ENCODE measurements around the gene GYS1.

The GYS1 gene

DNA sequence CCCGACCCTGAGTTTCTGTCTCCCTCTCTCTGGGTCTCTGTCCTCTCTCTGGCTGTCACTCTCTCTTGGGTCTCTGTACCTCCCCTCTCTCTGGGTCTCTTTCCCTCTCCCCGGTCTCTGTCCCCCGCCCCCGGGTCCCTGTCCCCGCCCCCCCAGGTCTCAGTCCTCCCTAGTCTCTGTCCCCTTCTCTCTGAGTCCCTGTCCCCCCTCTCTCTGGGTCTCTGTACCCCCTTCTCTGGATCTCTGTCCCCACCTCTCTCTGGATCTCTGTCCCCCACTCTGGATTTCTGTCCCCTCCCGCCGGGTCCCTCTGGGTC lies 30.3 kb downstream of the GYS1 start:
- no peak for DNase-seq

DNA sequence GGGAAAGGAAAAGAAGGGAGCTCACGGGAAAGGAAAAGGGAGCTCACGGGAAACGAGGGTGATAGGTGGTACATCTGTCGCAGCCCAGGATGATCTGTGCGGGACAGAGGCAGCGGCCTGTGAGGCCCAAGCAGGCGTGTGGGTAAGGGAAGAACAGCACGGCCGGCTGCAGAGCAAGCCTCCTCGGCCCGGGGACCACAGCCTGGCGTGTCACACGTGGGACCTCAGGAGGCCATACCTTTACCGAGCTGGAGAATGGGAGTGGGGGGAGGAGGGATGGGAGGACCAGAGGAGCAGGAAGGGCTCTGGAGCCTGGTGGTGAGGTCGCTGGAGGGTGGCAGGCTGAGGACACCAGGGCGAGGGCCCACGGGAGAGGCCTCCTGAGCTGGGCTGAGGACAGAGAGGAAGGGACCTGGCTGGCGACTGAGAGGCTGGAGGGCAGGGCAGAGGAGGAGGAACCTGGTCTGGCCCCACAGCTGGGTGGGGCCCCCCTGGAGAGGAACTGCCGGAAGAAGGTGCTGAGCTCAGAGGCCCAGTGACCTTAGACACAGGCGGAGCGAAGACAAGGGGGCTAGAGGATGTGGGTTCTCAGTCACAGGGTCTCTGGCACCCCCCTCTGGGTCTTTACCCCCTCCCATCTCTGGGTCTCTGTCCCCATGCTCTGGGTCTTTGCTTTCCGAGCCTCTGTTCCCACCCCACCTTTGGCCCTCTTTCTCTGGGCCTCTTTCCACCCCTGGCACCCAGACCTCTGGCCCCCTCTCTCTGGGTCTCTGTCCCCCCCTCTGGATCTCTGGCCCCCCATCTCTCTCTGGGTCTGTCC lies 30.9 kb downstream of the GYS1 start:
- peak; percentile 39 for DNase-seq

DNA sequence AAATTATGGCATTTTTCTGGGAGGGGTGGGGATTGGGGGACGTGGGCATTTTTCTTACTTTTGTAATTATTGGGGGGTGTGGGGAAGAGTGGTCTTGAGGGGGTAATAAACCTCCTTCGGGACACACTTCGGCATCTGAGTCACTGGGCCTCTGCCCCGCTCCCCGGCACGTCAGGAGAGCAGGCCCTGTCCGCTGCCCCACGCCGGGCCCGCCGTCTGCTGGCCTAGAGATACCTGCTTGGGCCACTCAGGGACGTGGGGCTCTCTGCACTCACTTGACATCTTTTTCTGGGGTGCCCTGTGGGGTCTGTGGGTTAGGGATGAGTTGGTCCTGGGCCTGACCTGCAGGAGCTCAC lies 31.5 kb downstream of the GYS1 start:
- no peak for DNase-seq

DNA sequence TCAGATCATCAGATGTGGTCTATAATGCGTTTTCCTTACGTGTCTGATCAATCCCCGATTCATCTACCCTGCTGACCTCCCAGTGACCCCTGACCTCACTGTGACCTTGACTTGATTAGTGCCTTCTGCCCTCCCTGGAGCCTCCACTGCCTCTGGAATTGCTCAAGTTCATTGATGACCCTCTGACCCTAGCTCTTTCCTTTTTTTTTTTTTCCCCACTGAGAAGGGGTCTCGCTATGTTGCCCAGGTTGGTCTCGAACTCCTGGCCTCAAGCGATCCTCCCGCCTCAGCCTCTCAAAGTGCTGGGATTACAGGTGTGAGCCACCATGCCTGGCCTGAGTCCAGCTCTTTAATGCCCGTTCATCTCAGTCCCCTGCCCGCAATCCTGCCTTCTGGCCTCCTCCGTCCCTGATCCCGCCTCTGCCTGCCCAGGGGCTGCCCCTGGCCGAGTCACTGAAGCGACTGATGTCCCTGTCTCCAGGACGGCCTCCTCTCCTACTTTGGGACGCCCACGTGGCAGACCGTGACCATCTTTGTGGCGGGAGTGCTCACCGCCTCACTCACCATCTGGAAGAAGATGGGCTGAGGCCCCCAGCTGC lies 32.0 kb downstream of the GYS1 start:
- no peak for DNase-seq

DNA sequence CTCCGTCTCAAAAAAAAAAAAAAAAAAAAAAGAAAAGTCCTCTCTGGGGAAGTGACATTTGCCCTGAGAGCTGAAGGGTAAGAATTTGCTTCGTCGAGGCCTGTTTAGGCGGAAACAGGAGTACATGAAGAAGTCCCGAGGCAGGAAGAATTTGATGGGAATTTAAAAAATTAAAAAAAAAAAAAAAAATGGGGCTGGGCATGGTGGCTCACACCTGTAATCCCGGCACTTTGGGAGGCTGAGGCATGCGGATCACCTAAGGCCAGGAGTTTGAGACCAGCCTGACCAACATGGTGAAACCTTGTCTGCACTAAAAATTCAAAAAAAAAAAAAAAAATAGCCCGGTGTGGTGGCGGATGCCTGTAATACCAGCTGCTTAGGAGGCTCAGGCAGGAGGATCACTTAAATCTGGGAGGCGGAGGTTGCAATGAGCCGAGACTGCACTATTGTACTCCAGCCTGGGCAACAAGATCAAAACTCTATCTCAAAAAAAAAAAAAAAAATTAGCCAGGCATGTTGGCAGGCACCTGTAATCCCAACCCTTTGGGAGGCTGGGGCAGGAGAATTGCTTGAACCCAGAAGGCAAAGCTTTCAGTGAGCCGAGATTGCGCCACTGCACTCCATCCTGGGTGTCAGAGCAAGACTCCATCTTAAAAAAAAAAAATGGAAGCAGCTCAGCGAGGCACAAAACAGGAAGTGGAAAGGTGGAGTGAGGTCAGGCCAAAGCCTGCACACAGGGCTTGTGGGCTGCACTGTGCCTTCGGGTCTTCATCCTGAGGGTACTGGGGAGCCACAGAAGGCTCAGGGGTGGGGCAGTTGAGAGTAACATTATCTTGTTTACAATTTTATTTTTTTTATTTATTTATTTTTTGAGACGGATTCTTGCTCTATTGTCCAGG lies 33.5 kb downstream of the GYS1 start:
- no peak for DNase-seq

DNA sequence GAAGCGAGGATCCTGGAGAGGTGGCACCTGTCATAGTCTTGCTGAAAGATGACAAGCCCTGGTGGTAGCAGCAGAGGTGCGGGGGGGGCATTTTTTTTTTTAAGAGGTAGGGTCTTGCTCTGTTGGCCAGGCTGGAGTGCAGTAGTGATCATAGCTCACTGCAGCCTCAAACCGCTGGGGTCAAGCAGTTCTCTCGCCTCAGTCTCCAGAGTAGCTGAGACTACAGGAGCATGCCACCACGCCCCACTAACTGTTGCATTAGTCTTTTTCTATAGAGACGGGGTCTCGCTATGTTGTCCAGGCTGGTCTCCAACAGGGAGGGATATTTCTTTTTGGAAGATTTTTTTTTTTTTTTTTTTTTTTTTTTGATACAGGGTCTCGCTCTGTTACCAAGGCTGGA lies 35.1 kb downstream of the GYS1 start:
- no peak for DNase-seq

DNA sequence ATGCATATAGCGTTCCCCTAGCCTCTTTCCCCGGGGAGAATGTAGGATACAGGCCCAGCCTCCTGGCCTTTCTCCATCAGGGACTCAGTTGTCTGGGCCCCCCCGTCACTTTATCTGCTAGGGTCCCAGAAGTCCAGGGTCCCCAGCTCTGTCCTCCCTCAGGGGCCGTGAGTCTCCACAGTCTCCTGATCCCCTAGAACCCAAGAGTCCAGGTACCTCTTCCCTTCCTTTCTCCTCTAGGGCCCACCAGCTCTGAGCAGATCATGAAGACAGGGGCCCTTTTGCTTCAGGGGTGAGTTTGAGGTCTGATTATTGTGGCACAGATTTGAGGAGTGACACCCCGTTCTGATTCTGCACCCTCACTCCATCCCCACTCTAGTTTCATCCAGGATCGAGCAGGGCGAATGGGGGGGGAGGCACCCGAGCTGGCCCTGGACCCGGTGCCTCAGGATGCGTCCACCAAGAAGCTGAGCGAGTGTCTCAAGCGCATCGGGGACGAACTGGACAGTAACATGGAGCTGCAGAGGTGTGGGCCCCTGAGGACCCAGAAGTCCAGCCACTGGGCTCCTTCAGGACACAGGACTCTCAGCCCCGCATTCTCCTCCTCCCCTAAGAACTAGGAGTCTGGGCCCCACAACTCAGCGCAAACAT lies 37.7 kb downstream of the GYS1 start:
- no peak for DNase-seq

DNA sequence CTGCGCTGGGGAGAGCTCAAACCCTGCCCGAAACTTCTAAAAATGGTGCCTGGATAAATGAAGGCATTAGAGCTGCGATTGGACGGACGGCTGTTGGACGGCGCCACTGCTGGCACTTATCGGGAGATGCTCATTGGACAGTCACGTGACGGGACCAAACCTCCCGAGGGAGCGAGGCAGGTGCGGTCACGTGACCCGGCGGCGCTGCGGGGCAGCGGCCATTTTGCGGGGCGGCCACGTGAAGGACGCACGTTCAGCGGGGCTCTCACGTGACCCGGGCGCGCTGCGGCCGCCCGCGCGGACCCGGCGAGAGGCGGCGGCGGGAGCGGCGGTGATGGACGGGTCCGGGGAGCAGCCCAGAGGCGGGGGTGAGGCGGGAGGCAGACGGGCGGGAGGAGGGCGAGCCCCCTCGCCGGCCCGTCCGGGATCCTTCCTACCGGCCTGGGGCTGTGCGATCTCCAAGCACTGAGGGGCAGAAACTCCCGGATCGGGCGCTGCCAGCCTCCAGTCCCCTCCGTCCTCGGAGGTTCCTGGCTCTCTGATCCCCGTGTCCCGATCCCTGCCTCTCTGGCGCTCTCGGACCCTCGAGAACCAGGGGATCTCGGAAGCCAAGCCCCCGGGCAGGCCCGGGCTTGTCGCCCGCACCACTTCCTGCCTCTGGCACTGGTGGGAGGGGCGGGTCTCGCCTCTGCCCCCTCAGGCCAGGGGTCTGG lies 38.4 kb downstream of the GYS1 start, which contains the start of gene BAX:
TSS of gene BAX (plus strand) at position 281 of the 713 bp plus-strand sequence. CDS start at position 335, 54 bp downstream.
- peak; percentile 89 for DNase-seq

DNA sequence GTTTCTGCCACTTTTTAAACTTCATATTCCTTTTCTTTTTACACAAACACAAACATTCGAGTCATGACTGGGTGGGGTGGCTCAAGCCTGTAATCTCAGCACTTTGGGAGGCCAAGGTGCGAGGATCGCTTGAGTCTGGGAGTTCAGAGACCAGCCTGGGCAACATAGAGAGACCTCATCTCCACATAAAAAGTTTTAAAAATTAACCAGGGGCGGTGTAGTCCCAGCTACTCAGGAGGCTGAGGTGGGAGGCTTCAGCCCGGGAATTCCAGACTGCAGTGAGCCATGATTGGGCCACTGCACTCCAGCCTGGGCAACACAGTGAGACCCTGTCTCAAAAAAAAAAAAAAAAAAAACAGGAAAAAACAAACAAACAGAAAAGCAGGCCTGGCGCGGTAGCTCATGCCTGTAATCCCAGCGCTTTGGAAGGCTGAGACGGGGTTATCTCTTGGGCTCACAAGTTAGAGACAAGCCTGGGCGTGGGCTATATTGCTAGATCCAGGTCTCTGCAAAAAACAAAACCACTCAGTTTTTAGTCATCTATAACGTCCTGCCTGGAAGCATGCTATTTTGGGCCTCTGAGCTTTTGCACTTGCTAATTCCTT lies 39.0 kb downstream of the GYS1 start:
- no peak for DNase-seq

DNA sequence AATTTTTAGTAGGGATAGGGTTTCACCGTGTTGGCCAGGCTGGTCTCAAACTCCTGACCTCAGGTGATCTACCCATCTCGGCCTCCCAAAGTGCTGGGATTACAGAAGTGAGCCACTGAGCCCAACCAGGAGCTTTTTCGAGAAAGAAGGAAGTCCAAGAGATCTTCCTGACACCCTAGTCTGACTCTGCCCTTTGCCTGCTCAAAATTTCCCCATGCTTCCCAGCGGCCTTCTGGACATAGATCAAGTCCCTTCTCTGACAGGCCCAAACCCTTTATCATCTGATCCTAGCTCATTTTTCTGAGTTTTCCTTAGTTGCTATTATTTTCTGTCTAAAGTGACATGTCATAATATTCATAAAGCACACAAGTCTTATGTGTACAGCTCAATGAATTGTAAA lies 40.0 kb downstream of the GYS1 start:
- no peak for DNase-seq

DNA sequence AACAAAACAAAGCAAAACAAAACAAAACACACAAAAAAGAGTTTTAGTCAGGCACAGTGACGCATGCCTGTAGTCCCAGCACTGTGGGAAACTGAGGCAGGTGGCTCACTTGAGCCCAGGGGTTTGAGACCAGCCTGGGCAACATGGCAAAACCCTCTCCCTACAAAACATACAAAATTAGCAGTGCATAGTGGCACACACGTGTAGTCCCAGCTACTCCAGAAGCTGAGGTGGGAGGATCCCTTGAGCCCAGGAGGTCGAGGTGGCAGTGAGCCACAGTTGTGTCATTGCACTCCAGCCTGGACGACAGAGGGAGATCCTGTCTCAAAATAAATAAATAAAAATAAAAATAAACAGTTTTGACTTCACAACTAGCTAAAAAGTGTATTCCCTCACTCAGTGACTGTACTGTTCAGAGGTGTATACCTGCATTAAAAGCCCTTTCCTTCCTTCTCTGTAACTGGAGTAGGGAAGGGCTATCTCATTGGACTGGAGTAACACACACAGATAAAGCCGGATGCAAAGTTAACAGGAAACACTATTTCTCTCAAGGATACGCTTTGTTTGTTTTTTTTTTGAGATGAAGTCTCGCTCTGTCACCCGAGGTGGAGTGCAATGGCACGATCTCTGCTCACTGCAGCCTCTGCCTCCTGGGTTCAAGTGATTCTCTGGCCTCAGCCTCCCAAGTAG lies 42.1 kb downstream of the GYS1 start:
- no peak for DNase-seq

DNA sequence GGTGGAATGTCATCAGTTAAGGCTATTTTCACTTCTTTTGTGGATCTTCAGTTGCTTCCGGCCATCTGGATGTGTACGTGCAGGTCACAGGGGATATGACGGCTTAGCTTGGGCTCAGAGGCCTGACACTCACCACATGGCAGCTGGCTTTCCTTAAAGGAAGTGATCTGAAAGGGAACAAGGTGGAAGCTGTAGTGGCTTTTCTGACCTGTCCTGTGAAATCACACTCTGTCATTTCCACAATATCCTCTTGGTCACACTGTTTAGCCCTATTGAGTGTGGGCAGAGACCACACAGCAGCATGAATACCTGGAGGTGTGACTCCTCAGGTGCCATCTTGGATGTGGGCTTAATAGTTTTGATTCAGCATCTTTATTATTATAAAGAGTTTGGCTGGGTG lies 43.0 kb downstream of the GYS1 start:
- no peak for DNase-seq

DNA sequence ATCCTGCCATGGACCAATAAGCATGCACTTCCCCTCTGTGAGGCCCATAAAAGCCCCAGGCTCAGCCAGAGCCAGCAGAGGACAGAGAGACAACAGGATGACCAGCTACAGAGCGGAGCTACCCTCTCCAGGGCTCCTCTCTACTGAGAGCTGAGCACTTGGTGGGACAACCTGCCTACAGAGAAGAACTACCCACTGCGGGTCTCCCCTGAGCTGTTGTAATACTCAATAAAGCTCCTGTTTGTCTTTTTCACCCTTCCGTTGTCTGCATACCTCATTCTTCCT lies 45.9 kb downstream of the GYS1 start:
- DNase-seq = no peak

DNA sequence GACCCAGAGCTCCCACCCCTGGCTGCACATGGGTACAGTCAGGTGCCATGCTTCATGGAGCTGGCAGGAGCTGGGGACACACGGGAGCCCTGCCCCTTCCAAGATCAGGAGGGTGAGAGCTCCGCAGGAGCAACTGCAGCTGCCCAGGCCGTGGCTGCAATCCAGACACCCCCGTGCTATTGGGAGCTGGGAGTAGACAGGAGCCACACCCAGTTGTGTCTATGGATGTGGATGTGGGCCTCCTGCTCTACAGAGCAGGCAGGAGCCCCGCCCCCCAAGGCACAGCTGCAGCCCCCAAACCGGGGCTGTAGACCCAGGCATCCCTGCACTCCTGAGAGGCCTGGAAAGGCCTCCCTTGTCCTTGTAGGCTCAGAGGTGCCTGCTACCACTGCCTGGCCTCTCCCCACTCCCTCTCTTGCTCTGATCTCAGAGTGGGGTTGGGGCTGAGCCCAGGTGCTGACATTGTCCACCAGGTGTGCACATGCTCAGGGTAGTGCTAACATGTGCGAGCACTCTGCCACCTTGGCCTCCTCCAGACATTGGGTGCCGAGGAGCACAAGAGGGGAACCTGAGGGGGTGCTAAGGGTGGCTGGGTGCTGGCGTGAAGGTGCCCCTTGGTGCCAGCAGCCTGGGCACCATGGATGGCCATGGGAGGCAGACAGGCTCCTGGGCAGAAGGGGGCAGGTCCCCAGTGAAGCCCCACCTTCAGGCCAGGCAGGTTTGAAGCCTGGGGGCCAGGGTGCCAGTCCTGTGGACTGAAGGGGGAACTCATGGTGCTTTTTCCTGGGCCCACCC lies 46.4 kb downstream of the GYS1 start:
- no peak for DNase-seq

DNA sequence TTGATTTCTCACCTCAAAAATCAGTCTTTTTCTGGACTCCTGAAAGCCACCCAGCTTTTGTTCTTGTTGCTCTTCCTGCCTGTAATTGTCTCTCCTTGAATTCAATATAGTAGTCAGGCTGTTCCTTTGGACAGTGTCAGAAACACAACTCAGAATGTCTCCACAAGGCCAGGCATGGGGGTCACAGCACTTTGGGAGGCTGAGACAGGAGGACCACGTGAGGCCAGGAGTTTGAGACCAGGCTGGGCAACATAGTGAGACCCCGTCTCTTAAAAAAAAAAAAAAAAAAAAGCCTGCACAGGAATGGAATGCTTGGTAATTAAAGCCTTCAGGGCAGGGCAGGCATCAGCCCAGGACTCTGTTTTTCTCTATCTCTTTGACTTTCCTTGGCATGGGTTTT lies 47.3 kb downstream of the GYS1 start:
- DNase-seq = no peak

DNA sequence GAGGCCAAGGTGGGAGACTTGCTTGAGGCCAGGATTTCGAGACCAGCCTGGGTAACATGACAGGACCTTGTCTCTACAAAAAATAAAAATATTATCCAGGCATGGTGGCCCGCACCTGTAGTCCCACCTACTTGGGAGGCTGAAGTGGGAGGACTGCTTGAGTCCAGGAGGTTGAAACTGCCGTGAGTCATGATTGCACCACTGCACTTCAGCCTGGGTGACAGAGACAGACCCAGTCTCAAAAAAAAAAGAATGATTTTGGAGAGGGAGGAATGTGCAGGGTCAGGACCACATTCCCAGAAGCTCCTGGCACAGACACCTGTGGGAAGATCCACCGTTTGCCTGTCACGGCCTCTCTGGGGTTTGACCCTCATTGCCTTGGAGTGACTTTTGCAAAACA lies 47.7 kb downstream of the GYS1 start:
- DNase-seq = no peak

DNA sequence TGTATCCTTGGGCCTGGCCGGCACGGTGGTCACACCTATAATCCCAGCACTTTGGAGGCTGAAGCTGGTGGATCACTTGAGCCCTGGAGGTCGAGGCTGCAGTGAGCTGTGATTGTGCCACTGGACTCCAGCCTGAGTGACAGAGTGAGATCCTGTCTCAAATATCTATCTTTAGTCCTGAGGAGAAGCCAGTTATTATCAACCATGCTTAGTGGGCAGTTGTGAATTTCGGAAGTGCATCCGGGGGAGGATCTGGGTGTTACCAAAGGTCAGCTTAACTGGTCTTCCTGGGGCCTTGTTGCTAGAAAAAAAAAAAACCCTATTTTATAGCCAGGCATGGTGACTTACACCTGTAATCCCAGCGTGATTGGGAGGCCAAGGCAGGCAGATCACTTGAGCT lies 50.0 kb downstream of the GYS1 start:
- DNase-seq = no peak

DNA sequence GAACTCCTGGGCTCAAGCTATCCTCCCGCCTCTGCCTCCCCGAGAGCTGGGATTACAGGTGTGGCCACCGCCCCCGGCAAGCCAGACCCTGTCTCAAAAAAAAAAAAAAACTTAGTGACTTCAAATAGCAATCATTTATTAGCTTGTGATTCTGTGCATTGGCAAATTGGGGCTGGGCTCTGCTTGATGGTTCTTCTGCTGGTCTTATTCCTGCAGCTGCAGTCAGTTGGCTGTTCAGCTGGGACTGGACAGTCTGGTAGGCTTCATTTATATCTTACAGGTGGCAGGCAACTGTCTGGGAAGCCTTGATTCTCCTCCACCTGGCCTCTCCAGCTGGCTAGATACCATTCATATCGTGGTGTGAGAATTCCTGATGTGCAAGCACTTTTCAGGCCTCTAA lies 52.2 kb downstream of the GYS1 start:
- DNase-seq = no peak

DNA sequence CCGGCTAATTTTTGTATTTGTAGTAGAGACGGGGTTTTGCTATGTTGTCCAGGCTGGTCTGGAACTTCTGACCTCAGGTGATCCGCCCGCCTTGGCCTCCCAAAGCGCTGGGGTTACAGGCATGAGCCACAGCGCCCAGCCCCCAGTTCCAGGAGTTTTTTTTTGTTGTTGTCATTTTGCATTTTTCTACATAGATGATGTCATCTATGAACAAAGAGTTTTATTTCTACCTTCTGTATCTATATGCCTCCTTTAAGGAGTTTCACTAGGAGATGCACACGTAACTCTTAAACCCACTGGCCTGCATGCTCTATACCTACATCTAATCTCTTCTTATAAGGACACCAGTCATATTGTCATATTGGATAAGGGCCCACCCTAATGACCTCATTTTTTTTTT lies 54.9 kb downstream of the GYS1 start:
- no peak for DNase-seq

DNA sequence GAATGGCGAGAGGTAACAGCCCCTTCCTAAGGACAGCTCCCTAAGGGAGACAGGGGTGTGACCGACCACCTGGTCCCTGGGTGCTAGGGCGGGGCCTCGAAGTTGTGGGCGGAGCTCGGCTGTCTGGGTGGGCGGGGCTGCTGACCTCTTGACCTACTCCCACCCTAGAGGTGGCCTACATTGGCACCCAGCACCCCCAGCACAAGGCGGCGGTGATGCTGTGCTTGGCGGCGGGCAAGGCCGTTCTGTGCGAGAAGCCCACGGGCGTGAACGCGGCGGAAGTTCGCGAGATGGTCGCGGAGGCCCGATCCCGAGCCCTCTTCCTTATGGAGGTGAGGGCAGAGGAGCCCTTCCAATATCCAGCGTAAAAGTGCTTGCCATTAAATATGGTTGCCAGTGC lies 57.2 kb downstream of the GYS1 start:
- no peak for DNase-seq

DNA sequence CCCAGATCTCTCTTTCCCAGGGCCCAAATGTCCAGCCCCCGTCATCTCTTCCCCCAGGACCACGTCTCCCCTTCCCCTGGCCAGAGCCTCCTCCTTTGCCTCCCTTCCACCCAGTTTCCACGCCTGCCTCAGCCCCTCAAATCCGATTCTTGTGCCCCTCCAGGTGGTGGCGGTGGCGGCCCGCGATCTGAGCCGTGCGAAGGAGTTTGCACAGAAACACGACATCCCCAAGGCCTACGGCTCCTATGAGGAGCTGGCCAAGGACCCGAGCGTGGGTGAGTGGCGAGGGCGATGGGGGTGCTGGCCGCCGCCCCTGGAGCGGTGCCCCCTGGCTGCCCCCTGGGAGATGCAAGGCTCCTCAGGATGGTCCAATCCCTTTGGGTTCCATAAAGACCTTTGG lies 58.3 kb downstream of the GYS1 start:
- no peak for DNase-seq
